Aorta (tissue), 5 donors: ENCODE results near the gene ROBO1. TPM values are rescaled to one million over a fixed set of nuclear protein-coding genes. Genes with fewer than 3 reads are reported as not detected.

Experiments used
- ATAC-seq: fragments of 200-7000 bp; cut with Tn5 transposase; one replicate; pipeline ENCODE4 v1.9.1; 2022; ENCODE audit warnings: moderate library complexity; ENCODE audit not compliant: low FRiP score
- DNase-seq, 2 donors: peaks; one replicate each; pipeline ENCODE4 v3.0.0-alpha.2; 2020
- H3K27ac ChIP-seq, 2 donors: one replicate each; pipeline ENCODE4 v1.5.1; 2013; ENCODE audit warnings: low read length in 2 of 2, mild to moderate bottlenecking in 2 of 2, moderate library complexity in 2 of 2, control low read depth in 1 of 2, inconsistent platforms in 1 of 2, low read depth in 1 of 2
- H3K27me3 ChIP-seq, 2 donors: one replicate each; pipeline ENCODE4 v1.6.1; 2013; ENCODE audit warnings: control low read depth in 1 of 2, low read length in 1 of 2, mild to moderate bottlenecking in 1 of 2, moderate library complexity in 1 of 2; ENCODE audit not compliant: insufficient read depth in 2 of 2, control insufficient read depth in 1 of 2
- H3K36me3 ChIP-seq, 2 donors: one replicate each; pipeline ENCODE4 v1.6.1; 2013; ENCODE audit warnings: control low read depth in 1 of 2, low read length in 1 of 2, mild to moderate bottlenecking in 1 of 2; ENCODE audit not compliant: insufficient read depth in 2 of 2, control insufficient read depth in 1 of 2
- H3K4me1 ChIP-seq, 2 donors: one replicate each; pipeline ENCODE4 v1.6.1; 2013; ENCODE audit warnings: low read length in 2 of 2, control low read depth in 1 of 2, mild to moderate bottlenecking in 1 of 2, moderate library complexity in 1 of 2; ENCODE audit not compliant: insufficient read depth in 2 of 2, control insufficient read depth in 1 of 2
- H3K4me3 ChIP-seq, 2 donors: one replicate each; pipeline ENCODE4 v1.5.1; 2013; ENCODE audit warnings: low read length in 2 of 2, control low read depth in 1 of 2, mild to moderate bottlenecking in 1 of 2
- H3K9me3 ChIP-seq: one replicate; pipeline ENCODE4 v1.6.1; 2013; ENCODE audit warnings: mild to moderate bottlenecking, low read length; ENCODE audit not compliant: control insufficient read depth
- WGBS, 2 donors: extraction: QIAGEN DNeasy Blood & Tissue Kit; methylation state at CpG; one replicate each; pipeline ENCODE4 v1.1.7; 2013; 5-methylcytosine and 5-hydroxymethylcytosine counted together
- intact Hi-C, 2 donors: fragments of 100-400 bp; cut with DNase I; formaldehyde crosslinking; loops; one replicate each; pipeline versions ENCODE4 v1.14.2 to v1.15.0; 2022
- polyA plus RNA-seq, 2 donors: library from polyadenylated mRNA; stranded (reverse); fragments of 200-250 nt; gene quantifications; one replicate each; pipeline ENCODE4 v1.2.3, GENCODE V29; 2013
- total RNA-seq, 2 donors: library from RNA; stranded (reverse); fragmentation: NEBNext Ultra II Directional; extraction: Animal tissue kit (Norgen Biotek cat#: 25700); gene quantifications; one replicate each; pipeline ENCODE4 v1.2.1, GENCODE V29; 2021
- donor health status: healthy with polysubstance abuse.
- donor health status: Bipolar disorder and iron deficiency.
- donor health status: DM: no; HTN: no; CAD: no.
- donor health status: DM: no; HTN: no; CAD: no.
- donor health status: DM: yes; HTN: yes; CAD: no.

Gene ROBO1
- total and polyA plus RNA-seq, 4 donors = 2.1 to 33.1 (median 16.6) TPM

GRCh38 chr3:79040091-79040490, 727.7 kb downstream of the ROBO1 start:
- H3K27ac ChIP-seq = no peak overlapping the region
- no peaks in the 10 kb centered on the region for H3K4me1 ChIP-seq
- intact Hi-C loops = no loop called here
- 94 to 95% methylated on average over 6 of the region's 6 CpGs for WGBS, 2 donors
- H3K9me3 ChIP-seq = no peaks in the 10 kb centered on the region
- H3K36me3 ChIP-seq = no peaks in the 10 kb centered on the region
- no peaks in the 10 kb centered on the region for H3K27me3 ChIP-seq
- no peak overlapping the region for H3K4me3 ChIP-seq
- DNase-seq (no peak), ATAC-seq (no peak)

DNA sequence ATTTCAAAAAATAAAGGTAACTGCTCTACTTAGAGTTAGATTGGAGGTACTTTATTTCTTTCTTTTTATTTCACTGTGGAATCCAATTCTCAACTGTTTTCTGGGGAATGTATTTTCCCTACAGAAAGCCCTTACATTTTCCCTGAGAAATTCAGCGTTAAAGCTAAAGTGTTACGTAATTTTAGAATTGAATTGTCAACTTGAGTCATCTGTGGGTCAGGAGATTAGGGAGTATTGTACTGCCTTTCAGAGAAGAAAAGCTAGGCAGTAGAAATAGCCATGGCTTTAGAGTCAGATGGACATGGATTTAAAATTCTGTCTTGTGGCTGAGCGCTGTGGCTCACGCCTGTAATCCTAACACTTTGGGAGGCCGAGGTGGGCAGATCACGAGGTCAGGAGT, 728.6 kb downstream of the ROBO1 start:
- WGBS, 2 donors = 90 to 92% methylated on average over 6 of the region's 6 CpGs
- Histone ChIP-seq H3K4me3 (no peak overlapping the region), H3K4me1 (no peaks in the 10 kb centered on the region), H3K36me3 (no peaks in the 10 kb centered on the region), H3K27me3 (no peaks in the 10 kb centered on the region), H3K27ac (no peak overlapping the region), H3K9me3 (no peaks in the 10 kb centered on the region)
- intact Hi-C loops = no loop called here
- no peak for ATAC-seq
- DNase-seq = no peak

DNA sequence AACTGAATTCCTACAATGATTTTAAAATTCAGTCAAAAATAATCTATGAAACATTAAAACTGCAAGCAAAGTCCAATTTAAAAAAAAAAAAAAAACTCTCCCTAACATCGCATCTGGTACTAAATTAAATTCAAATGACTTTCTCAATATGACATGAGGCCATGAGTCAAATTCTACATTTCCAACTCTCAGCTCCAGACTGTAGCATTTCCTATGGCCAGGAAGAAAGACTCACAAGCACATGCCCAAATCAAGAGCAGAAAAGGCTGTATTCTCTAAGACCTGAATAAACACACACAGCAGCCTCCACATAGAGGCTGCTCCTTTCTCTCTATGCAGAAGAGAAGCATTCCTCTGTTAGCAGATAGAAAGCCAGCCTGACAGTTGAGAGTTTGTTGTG, 729.2 kb downstream of the ROBO1 start:
- Histone ChIP-seq H3K27ac (no peak overlapping the region), H3K27me3 (no peaks in the 10 kb centered on the region), H3K9me3 (no peaks in the 10 kb centered on the region), H3K36me3 (no peaks in the 10 kb centered on the region), H3K4me3 (no peak overlapping the region), H3K4me1 (no peaks in the 10 kb centered on the region)
- DNase-seq = no peak
- 68 to 88% methylated on average over 1 of the region's 1 CpG for WGBS, 2 donors
- intact Hi-C loops = no loop called here
- no peak for ATAC-seq

- Histone ChIP-seq H3K4me1 (no peaks in the 10 kb centered on the region), H3K4me3 (no peak overlapping the region), H3K36me3 (no peaks in the 10 kb centered on the region), H3K27ac (no peak overlapping the region), H3K9me3 (no peaks in the 10 kb centered on the region), H3K27me3 (no peaks in the 10 kb centered on the region)
- 73 to 74% methylated on average over 2 of the region's 2 CpGs for WGBS, 2 donors
- intact Hi-C loops = no loop called here
- no peak for DNase-seq
- no peak for ATAC-seq
Observed at GRCh38 chr3:79038057-79038456, 729.7 kb downstream of the ROBO1 start.

- Histone ChIP-seq H3K4me3 (no peak overlapping the region), H3K36me3 (no peaks in the 10 kb centered on the region), H3K27me3 (no peaks in the 10 kb centered on the region), H3K27ac (no peak overlapping the region), H3K9me3 (no peaks in the 10 kb centered on the region), H3K4me1 (no peaks in the 10 kb centered on the region)
- DNase-seq = no peak
- intact Hi-C loops = loop anchor here (2.0 to 5.0 kb wide), 2 partner anchors 371 to 372 kb away; no protein-coding TSS in a partner anchor
- ATAC-seq = peak; percentile 82
Observed at GRCh38 chr3:79032686-79033318, 735.0 kb downstream of the ROBO1 start.

DNA sequence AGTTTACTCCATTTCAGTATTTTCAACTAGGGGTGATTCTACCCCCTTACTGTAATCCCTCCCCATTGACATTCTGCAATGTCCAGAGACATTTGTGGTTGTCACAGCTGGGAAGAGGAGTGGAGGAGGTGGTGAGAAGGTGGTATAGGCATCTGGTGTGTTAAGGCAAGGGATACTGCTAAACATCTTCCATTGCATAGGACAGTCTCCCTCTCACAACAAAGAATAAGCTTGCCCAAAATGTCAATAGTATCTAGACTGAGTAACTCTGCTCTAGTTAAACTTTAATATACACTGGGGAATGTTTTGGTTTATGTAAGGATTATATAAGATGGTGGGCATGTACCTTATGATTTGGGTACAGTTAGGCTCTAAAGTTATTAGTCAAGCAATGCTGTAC, 737.6 kb downstream of the ROBO1 start:
- Histone ChIP-seq H3K36me3 (no peaks in the 10 kb centered on the region), H3K4me1 (no peaks in the 10 kb centered on the region), H3K27me3 (no peaks in the 10 kb centered on the region), H3K4me3 (no peak overlapping the region), H3K9me3 (no peaks in the 10 kb centered on the region), H3K27ac (no peak overlapping the region)
- no peak for ATAC-seq
- no peak for DNase-seq
- intact Hi-C loops = loop anchor here in 1 of 2 donors (5.0 kb wide), 1 partner anchor 368 kb away; no protein-coding TSS in a partner anchor

DNA sequence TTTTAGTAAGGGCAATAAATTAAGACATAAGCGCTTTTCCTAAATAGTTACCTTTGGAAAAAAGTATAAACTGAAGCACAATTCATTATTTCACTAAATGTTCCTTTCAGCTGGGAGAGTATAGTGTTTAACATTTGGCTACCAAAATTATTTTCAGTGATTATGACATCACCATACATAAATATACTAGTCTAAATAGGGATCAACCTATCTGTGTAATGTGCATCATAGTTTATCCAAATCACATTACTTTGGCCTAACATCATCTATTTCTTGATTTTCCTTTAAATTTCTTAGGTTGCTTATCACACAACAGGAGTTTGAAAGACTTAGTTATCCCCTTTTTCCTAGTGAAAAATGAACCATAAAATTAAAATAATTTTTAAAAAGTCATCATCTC, 738.9 kb downstream of the ROBO1 start:
- intact Hi-C loops = no loop called here

DNA sequence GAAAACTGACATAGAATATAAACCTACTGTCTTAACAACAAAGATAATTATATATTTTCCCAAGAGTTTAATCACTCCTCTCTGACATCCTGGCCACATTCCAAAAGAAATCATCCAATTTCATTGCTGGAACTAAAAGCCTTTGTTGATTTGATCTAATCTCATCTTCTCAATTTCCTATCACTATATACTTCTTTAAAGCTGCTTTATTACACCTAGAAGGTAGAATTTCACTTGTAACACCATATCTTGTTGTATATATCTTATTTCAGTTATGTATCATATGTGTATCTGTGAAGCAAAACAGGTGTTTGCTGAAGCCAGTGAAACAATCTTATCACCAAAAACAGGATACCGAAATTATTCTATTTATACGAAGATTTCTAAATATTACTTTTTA, 740.2 kb downstream of the ROBO1 start:
- DNase-seq (no peak), ATAC-seq (no peak)
- whole genome bisulfite sequencing, 2 donors = 85 to 95% methylated on average over 2 of the region's 2 CpGs
- H3K36me3 ChIP-seq = no peaks in the 10 kb centered on the region
- H3K4me1 ChIP-seq = no peaks in the 10 kb centered on the region
- H3K9me3 ChIP-seq = no peaks in the 10 kb centered on the region
- H3K27me3 ChIP-seq = no peaks in the 10 kb centered on the region
- H3K27ac ChIP-seq = no peak overlapping the region
- intact Hi-C loops = no loop called here
- no peak overlapping the region for H3K4me3 ChIP-seq

More for the DNA sequence above, 738.9 kb downstream of the ROBO1 start:
- no peaks in the 10 kb centered on the region for H3K4me1 ChIP-seq
- H3K9me3 ChIP-seq = no peaks in the 10 kb centered on the region
- H3K4me3 ChIP-seq = no peak overlapping the region
- H3K27me3 ChIP-seq = no peaks in the 10 kb centered on the region
- ATAC-seq (no peak), DNase-seq (no peak)
- H3K36me3 ChIP-seq = no peaks in the 10 kb centered on the region
- H3K27ac ChIP-seq = no peak overlapping the region
- 97 to 100% methylated on average over 1 of the region's 1 CpG for WGBS, 2 donors

GRCh38 chr3:79019924-79020173, 747.9 kb downstream of the ROBO1 start:
- intact Hi-C loops = loop anchor here in 1 of 2 donors (10.0 kb wide), 1 partner anchor 135 kb away; no protein-coding TSS in a partner anchor
- Histone ChIP-seq H3K27ac (no peak overlapping the region), H3K9me3 (no peaks in the 10 kb centered on the region), H3K27me3 (no peaks in the 10 kb centered on the region), H3K4me1 (no peaks in the 10 kb centered on the region), H3K36me3 (no peaks in the 10 kb centered on the region), H3K4me3 (peak overlapping the region in 1 of 2 donors; percentile 89)
- no peak for ATAC-seq
- DNase-seq = no peak
